ENCODE results near the gene ANKRD63. TPM values are rescaled to one million over a fixed set of nuclear protein-coding genes. Genes with fewer than 3 reads are reported as not detected.

ANKRD63 gene
- total and polyA plus RNA-seq, 4 experiments from 2014 or later = not detected

- H3K9me3 Mint-ChIP-seq = peaks cover 0 to 1% (median 0%) of the 10 kb centered on the region in 8 donors
- H3K4me1 Mint-ChIP-seq = peaks cover 2 to 18% (median 9%) of the 10 kb centered on the region in 4 donors
- H3K27me3 Mint-ChIP-seq = peaks cover 14% of the 10 kb centered on the region in 2 donors
- H3K36me3 ChIP-seq (ENCODE audit: insufficient read depth, low read length) = no peaks in the 10 kb centered on the region
- ChIA-PET CTCF (ENCODE audit: partially characterized antibody) (interaction anchor here (1.2 to 1.7 kb wide), 2 partner anchors 15 to 23 kb away, joined by 4 to 5 read pairs; no protein-coding TSS in a partner anchor), POLR2A (ENCODE audit: partially characterized antibody) (no interaction called here)
- H3K27ac Mint-ChIP-seq = peak overlapping the region in 3 of 7 donors; percentile 32 to 72 (median 35)
- DNase-seq = peak in 1 of 5 donors; percentile 38
- H3K4me3 Mint-ChIP-seq = no peak overlapping the region
- intact Hi-C loops (cut with micrococcal nuclease) = no loop called here
- H3K27me3 ChIP-seq (ENCODE audit: insufficient read depth, low read length) = peaks cover 7% of the 10 kb centered on the region
- H3K4me1 ChIP-seq (ENCODE audit: insufficient read depth, low read length) = peaks cover 5% of the 10 kb centered on the region
- H3K9me3 ChIP-seq (ENCODE audit: control insufficient read depth in 1 of 2, low read length in 2 of 2) = no peaks in the 10 kb centered on the region
- no peak overlapping the region for H3K4me3 ChIP-seq (ENCODE audit: low read length in 2 of 2)
- H3K36me3 Mint-ChIP-seq = no peaks in the 10 kb centered on the region
- H3K27ac ChIP-seq (ENCODE audit: low read depth, low read length) = no peak overlapping the region
These were observed 26.1 kb downstream of the ANKRD63 start for GRCh38 chr15:40256638-40257235.

GRCh38 chr15:40255033-40255432 is 27.8 kb downstream of the ANKRD63 start:
- H3K27me3 Mint-ChIP-seq = peaks cover 16 to 18% of the 10 kb centered on the region in 2 donors
- no peaks in the 10 kb centered on the region for H3K36me3 Mint-ChIP-seq
- Histone ChIP-seq H3K9me3 (ENCODE audit: control insufficient read depth in 1 of 2, low read length in 2 of 2) (no peaks in the 10 kb centered on the region), H3K27ac (ENCODE audit: low read depth, low read length) (no peak overlapping the region), H3K4me1 (ENCODE audit: insufficient read depth, low read length) (peaks cover 5% of the 10 kb centered on the region), H3K27me3 (ENCODE audit: insufficient read depth, low read length) (peaks cover 7% of the 10 kb centered on the region), H3K4me3 (ENCODE audit: low read length in 2 of 2) (no peak overlapping the region), H3K36me3 (ENCODE audit: insufficient read depth, low read length) (no peaks in the 10 kb centered on the region)
- ChIA-PET POLR2A (ENCODE audit: partially characterized antibody) (no interaction called here), CTCF (ENCODE audit: partially characterized antibody) (interaction anchor here (0.9 to 2.9 kb wide), 2 partner anchors 11 to 19 kb away, joined by 3 to 14 read pairs; no protein-coding TSS in a partner anchor)
- no peak overlapping the region for H3K27ac Mint-ChIP-seq
- no peak overlapping the region for H3K4me3 Mint-ChIP-seq
- peaks cover 0 to 1% (median 0%) of the 10 kb centered on the region in 8 donors for H3K9me3 Mint-ChIP-seq
- H3K4me1 Mint-ChIP-seq = peaks cover 2 to 18% (median 12%) of the 10 kb centered on the region in 4 donors
- no peak for DNase-seq
- intact Hi-C loops (cut with micrococcal nuclease) = no loop called here

- peaks cover 16 to 18% of the 10 kb centered on the region in 2 donors for H3K27me3 Mint-ChIP-seq
- H3K4me1 Mint-ChIP-seq = peaks cover 2 to 18% (median 12%) of the 10 kb centered on the region in 4 donors
- DNase-seq = no peak
- ChIA-PET CTCF (ENCODE audit: partially characterized antibody) (interaction anchor here (0.5 to 2.9 kb wide), 4 partner anchors 9 to 190 kb away, joined by 3 to 14 read pairs (median 3); no protein-coding TSS in a partner anchor), POLR2A (ENCODE audit: partially characterized antibody) (no interaction called here)
- H3K4me3 ChIP-seq (ENCODE audit: low read length in 2 of 2) = no peak overlapping the region
- H3K36me3 ChIP-seq (ENCODE audit: insufficient read depth, low read length) = no peaks in the 10 kb centered on the region
- intact Hi-C loops (cut with micrococcal nuclease) = no loop called here
- H3K4me1 ChIP-seq (ENCODE audit: insufficient read depth, low read length) = peaks cover 5% of the 10 kb centered on the region
- H3K27ac ChIP-seq (ENCODE audit: low read depth, low read length) = no peak overlapping the region
- peaks cover 0 to 1% (median 0%) of the 10 kb centered on the region in 8 donors for H3K9me3 Mint-ChIP-seq
- H3K27me3 ChIP-seq (ENCODE audit: insufficient read depth, low read length) = peaks cover 7% of the 10 kb centered on the region
- H3K36me3 Mint-ChIP-seq = no peaks in the 10 kb centered on the region
- no peaks in the 10 kb centered on the region for H3K9me3 ChIP-seq (ENCODE audit: control insufficient read depth in 1 of 2, low read length in 2 of 2)
- H3K4me3 Mint-ChIP-seq = peak overlapping the region in 2 of 8 donors; percentile 2 to 13
- no peak overlapping the region for H3K27ac Mint-ChIP-seq
These were observed 28.4 kb downstream of the ANKRD63 start for GRCh38 chr15:40254452-40254851.

GRCh38 chr15:40253167-40253790 is 29.6 kb downstream of the ANKRD63 start:
- Mint-ChIP-seq H3K4me1 (peaks cover 2 to 18% (median 12%) of the 10 kb centered on the region in 4 donors), H3K9me3 (peaks cover 0 to 1% (median 0%) of the 10 kb centered on the region in 8 donors), H3K4me3 (peak overlapping the region; percentile 50 to 84 (median 76)), H3K36me3 (no peaks in the 10 kb centered on the region), H3K27me3 (peaks cover 16% of the 10 kb centered on the region in 2 donors), H3K27ac (peak overlapping the region in 2 of 7 donors; percentile 21 to 70)
- Histone ChIP-seq H3K9me3 (ENCODE audit: control insufficient read depth in 1 of 2, low read length in 2 of 2) (no peaks in the 10 kb centered on the region), H3K27ac (ENCODE audit: low read depth, low read length) (no peak overlapping the region), H3K4me1 (ENCODE audit: insufficient read depth, low read length) (peaks cover 5% of the 10 kb centered on the region), H3K36me3 (ENCODE audit: insufficient read depth, low read length) (no peaks in the 10 kb centered on the region), H3K27me3 (ENCODE audit: insufficient read depth, low read length) (peaks cover 7% of the 10 kb centered on the region), H3K4me3 (ENCODE audit: low read length in 2 of 2) (peak overlapping the region; percentile 23 to 51)
- intact Hi-C loops (cut with micrococcal nuclease) = no loop called here
- CTCF ChIA-PET (ENCODE audit: partially characterized antibody) = interaction anchor here (0.9 to 2.9 kb wide), 2 partner anchors 12 to 21 kb away, joined by 3 to 14 read pairs; no protein-coding TSS in a partner anchor
- POLR2A ChIA-PET (ENCODE audit: partially characterized antibody) = interaction anchor here (1.0 kb wide), 1 partner anchor 14 kb away, joined by 3 read pairs; the partner anchor contains the start of gene PAK6
- DNase-seq = no peak

GRCh38 chr15:40252438-40253166 is 30.3 kb downstream of the ANKRD63 start:
- Histone ChIP-seq H3K27me3 (ENCODE audit: insufficient read depth, low read length) (peaks cover 7% of the 10 kb centered on the region), H3K4me1 (ENCODE audit: insufficient read depth, low read length) (peaks cover 5% of the 10 kb centered on the region), H3K4me3 (ENCODE audit: low read length in 2 of 2) (peak overlapping the region; percentile 23 to 51), H3K36me3 (ENCODE audit: insufficient read depth, low read length) (no peaks in the 10 kb centered on the region), H3K27ac (ENCODE audit: low read depth, low read length) (no peak overlapping the region), H3K9me3 (ENCODE audit: control insufficient read depth in 1 of 2, low read length in 2 of 2) (no peaks in the 10 kb centered on the region)
- intact Hi-C loops (cut with micrococcal nuclease) = no loop called here
- DNase-seq = peak in 3 of 5 donors; percentile 7 to 15 (median 12)
- Mint-ChIP-seq H3K27me3 (peaks cover 16% of the 10 kb centered on the region in 2 donors), H3K4me1 (peaks cover 2 to 18% (median 12%) of the 10 kb centered on the region in 4 donors), H3K36me3 (no peaks in the 10 kb centered on the region), H3K9me3 (peaks cover 0 to 1% (median 0%) of the 10 kb centered on the region in 8 donors), H3K4me3 (peak overlapping the region; percentile 50 to 84 (median 76)), H3K27ac (peak overlapping the region in 2 of 7 donors; percentile 21 to 70)
- POLR2A ChIA-PET (ENCODE audit: partially characterized antibody) = interaction anchor here (1.0 kb wide), 1 partner anchor 14 kb away, joined by 3 read pairs; the partner anchor contains the start of gene PAK6
- CTCF ChIA-PET (ENCODE audit: partially characterized antibody) = no interaction called here

GRCh38 chr15:40252141-40252437 is 30.8 kb downstream of the ANKRD63 start:
- Histone ChIP-seq H3K27ac (ENCODE audit: low read depth, low read length) (no peak overlapping the region), H3K9me3 (ENCODE audit: control insufficient read depth in 1 of 2, low read length in 2 of 2) (no peaks in the 10 kb centered on the region), H3K4me1 (ENCODE audit: insufficient read depth, low read length) (peaks cover 5% of the 10 kb centered on the region), H3K4me3 (ENCODE audit: low read length in 2 of 2) (no peak overlapping the region), H3K27me3 (ENCODE audit: insufficient read depth, low read length) (peaks cover 7% of the 10 kb centered on the region), H3K36me3 (ENCODE audit: insufficient read depth, low read length) (no peaks in the 10 kb centered on the region)
- H3K36me3 Mint-ChIP-seq = no peaks in the 10 kb centered on the region
- DNase-seq = no peak
- H3K9me3 Mint-ChIP-seq = peaks cover 0 to 1% (median 0%) of the 10 kb centered on the region in 8 donors
- H3K27me3 Mint-ChIP-seq = peaks cover 16% of the 10 kb centered on the region in 2 donors
- no peak overlapping the region for H3K27ac Mint-ChIP-seq
- H3K4me3 Mint-ChIP-seq = peak overlapping the region in 3 of 8 donors; percentile 10 to 63 (median 62)
- ChIA-PET CTCF (ENCODE audit: partially characterized antibody) (no interaction called here), POLR2A (ENCODE audit: partially characterized antibody) (interaction anchor here (1.0 kb wide), 1 partner anchor 13 kb away, joined by 3 read pairs; the partner anchor contains the start of gene PAK6)
- H3K4me1 Mint-ChIP-seq = peaks cover 2 to 18% (median 12%) of the 10 kb centered on the region in 4 donors
- intact Hi-C loops (cut with micrococcal nuclease) = no loop called here
